ENCODE measurements around the gene CGN. TPM values are rescaled to one million over a fixed set of nuclear protein-coding genes. Genes with fewer than 3 reads are reported as not detected.

The CGN gene
- total RNA-seq, 6 experiments from 2014 or later: 15.9 to 65.4 (median 38.6) TPM

- WGBS (ENCODE audit: insufficient coverage, low coverage, low lambda C conversion rate, missing lambda C conversion rate): 89% methylated on average over 6 of the region's 6 CpGs
- Histone ChIP-seq H3K4me3 (no peak overlapping the region), H3K27ac (no peak overlapping the region), H3K27me3 (no peaks in the 10 kb centered on the region), H3K4me1 (peaks cover 0 to 28% (median 0%) of the 10 kb centered on the region in 4 donors), H3K9me3 (no peaks in the 10 kb centered on the region), H3K36me3 (no peaks in the 10 kb centered on the region)
- no peak for TF ChIP-seq POLR2A (IDR thresholded peaks at IDR 0.05)
- TF ChIP-seq, protein P1, sequence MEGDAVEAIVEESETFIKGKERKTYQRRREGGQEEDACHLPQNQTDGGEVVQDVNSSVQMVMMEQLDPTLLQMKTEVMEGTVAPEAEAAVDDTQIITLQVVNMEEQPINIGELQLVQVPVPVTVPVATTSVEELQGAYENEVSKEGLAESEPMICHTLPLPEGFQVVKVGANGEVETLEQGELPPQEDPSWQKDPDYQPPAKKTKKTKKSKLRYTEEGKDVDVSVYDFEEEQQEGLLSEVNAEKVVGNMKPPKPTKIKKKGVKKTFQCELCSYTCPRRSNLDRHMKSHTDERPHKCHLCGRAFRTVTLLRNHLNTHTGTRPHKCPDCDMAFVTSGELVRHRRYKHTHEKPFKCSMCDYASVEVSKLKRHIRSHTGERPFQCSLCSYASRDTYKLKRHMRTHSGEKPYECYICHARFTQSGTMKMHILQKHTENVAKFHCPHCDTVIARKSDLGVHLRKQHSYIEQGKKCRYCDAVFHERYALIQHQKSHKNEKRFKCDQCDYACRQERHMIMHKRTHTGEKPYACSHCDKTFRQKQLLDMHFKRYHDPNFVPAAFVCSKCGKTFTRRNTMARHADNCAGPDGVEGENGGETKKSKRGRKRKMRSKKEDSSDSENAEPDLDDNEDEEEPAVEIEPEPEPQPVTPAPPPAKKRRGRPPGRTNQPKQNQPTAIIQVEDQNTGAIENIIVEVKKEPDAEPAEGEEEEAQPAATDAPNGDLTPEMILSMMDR (IDR thresholded peaks at IDR 0.05): no peak
- intact Hi-C loops (cut with DNase I): no loop called here
- ATAC-seq (no peak), DNase-seq (no peak)
Measured at GRCh38 chr1:151508833-151509232, 2.4 kb upstream of the CGN start.

GRCh38 chr1:151509350-151510019, 1.7 kb upstream of the CGN start:
- peak overlapping the region in 2 of 3 donors; percentile 15 for H3K4me3 ChIP-seq
- H3K4me1 ChIP-seq: peaks cover 0 to 32% (median 0%) of the 10 kb centered on the region in 4 donors
- 46% methylated on average over 12 of the region's 15 CpGs for WGBS (ENCODE audit: insufficient coverage, low coverage, low lambda C conversion rate, missing lambda C conversion rate)
- peak overlapping the region in 2 of 3 donors; percentile 68 to 90 for H3K27ac ChIP-seq
- H3K27me3 ChIP-seq: no peaks in the 10 kb centered on the region
- no peaks in the 10 kb centered on the region for H3K36me3 ChIP-seq
- ATAC-seq (no peak), DNase-seq (peak; percentile 44 to 63 (median 58))
- TF ChIP-seq POLR2A (IDR thresholded peaks at IDR 0.05): no peak
- TF ChIP-seq, protein P1 (IDR thresholded peaks at IDR 0.05): no peak
- no peaks in the 10 kb centered on the region for H3K9me3 ChIP-seq
- intact Hi-C loops (cut with DNase I): no loop called here

DNA sequence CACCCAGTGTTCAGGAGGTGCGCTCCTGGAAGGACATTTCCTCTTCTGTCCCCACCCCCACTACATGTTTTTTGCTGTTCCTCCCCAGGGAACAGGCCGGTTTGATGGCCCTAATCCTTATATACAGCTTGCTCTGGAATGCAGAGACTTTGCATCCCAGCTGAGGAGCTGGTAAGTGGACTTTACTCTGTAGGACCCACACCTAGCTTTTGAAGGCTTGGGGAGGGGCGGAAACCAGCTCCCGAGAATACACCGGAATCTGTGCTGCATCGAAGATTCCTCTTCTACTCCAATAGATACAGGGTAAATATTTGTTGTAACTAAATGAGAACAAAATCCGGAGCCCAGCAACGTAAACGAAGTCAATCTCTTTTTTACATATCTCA, 1.2 kb upstream of the CGN start:
- no peak for DNase-seq

GRCh38 chr1:151510614-151510956, 602 bp upstream of the CGN start:
- intact Hi-C loops (cut with DNase I): no loop called here
- no peaks in the 10 kb centered on the region for H3K9me3 ChIP-seq
- ATAC-seq: no peak
- H3K36me3 ChIP-seq: no peaks in the 10 kb centered on the region
- H3K4me3 ChIP-seq: peak overlapping the region; percentile 66 to 72 (median 67)
- 5% methylated on average over 10 of the region's 10 CpGs for WGBS (ENCODE audit: insufficient coverage, low coverage, low lambda C conversion rate, missing lambda C conversion rate)
- H3K4me1 ChIP-seq: peaks cover 0 to 43% (median 6%) of the 10 kb centered on the region in 4 donors
- no peaks in the 10 kb centered on the region for H3K27me3 ChIP-seq
- TF ChIP-seq, protein P1 (IDR thresholded peaks at IDR 0.05): no peak
- no peak for TF ChIP-seq POLR2A (IDR thresholded peaks at IDR 0.05)
- DNase-seq: no peak
- peak overlapping the region; percentile 36 to 90 (median 76) for H3K27ac ChIP-seq

More for the DNA sequence above, 1.2 kb upstream of the CGN start:
- Histone ChIP-seq H3K36me3 (no peaks in the 10 kb centered on the region), H3K27ac (peak overlapping the region in 2 of 3 donors; percentile 57 to 90), H3K4me1 (peaks cover 0 to 37% (median 2%) of the 10 kb centered on the region in 4 donors), H3K4me3 (peak overlapping the region in 2 of 3 donors; percentile 15), H3K9me3 (no peaks in the 10 kb centered on the region), H3K27me3 (no peaks in the 10 kb centered on the region)
- ATAC-seq: no peak
- intact Hi-C loops (cut with DNase I): no loop called here
- WGBS (ENCODE audit: insufficient coverage, low coverage, low lambda C conversion rate, missing lambda C conversion rate): 28% methylated on average over 9 of the region's 9 CpGs
- no peak for TF ChIP-seq POLR2A (IDR thresholded peaks at IDR 0.05)
- TF ChIP-seq, protein P1 (IDR thresholded peaks at IDR 0.05): no peak

Data from right lobe of liver (tissue), 6 donors.